ENCODE measurements around the gene KLF8.

DNA sequence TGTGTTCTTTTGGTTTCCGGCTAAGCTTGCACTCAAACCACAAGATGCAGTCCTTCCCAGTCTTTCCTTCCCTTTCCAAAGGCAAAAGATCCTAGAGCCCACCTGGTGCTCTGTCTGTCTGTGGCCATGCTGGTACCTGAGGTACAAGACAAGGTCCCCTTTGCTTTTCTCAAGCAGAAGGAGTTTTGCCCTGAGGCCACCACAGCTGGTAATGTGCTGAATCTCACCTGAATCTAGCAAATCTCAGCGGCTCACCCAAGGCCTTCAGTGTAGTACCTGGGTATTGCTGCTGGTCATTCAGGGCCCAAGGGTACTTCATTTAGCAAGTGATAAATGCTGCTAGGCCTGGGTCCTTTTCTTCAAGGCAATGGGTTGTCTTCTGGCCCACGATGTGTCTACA lies 20.5 kb upstream of the KLF8 start:
- TF ChIP-seq, protein P1, sequence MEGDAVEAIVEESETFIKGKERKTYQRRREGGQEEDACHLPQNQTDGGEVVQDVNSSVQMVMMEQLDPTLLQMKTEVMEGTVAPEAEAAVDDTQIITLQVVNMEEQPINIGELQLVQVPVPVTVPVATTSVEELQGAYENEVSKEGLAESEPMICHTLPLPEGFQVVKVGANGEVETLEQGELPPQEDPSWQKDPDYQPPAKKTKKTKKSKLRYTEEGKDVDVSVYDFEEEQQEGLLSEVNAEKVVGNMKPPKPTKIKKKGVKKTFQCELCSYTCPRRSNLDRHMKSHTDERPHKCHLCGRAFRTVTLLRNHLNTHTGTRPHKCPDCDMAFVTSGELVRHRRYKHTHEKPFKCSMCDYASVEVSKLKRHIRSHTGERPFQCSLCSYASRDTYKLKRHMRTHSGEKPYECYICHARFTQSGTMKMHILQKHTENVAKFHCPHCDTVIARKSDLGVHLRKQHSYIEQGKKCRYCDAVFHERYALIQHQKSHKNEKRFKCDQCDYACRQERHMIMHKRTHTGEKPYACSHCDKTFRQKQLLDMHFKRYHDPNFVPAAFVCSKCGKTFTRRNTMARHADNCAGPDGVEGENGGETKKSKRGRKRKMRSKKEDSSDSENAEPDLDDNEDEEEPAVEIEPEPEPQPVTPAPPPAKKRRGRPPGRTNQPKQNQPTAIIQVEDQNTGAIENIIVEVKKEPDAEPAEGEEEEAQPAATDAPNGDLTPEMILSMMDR (IDR thresholded peaks at IDR 0.05), result no peak
- TF ChIP-seq POLR2A (IDR thresholded peaks at IDR 0.05), result no peak
- TF ChIP-seq EP300 (IDR thresholded peaks at IDR 0.05; ENCODE audit: low read depth), result no peak
- TF ChIP-seq POLR2AphosphoS5 (IDR thresholded peaks at IDR 0.05), result no peak
